Body of pancreas (tissue), 4 donors: ENCODE results near the gene CDKN2D. TPM values are rescaled to one million over a fixed set of nuclear protein-coding genes. Genes with fewer than 3 reads are reported as not detected.
A peak's percentile ranks its signal among the peaks of the same experiment; 100 is the strongest.

Source experiments
- ATAC-seq: fragments of 150-250 bp; one replicate; pipeline ENCODE4 v1.9.1; 2016
- DNase-seq, 4 donors: peaks; one replicate each; pipeline ENCODE4 v3.0.0-alpha.2; 2019
- H3K27ac ChIP-seq, 4 donors: fragments of 200-600 bp; sonication (generic); 1 replicate in 3 of 4; 2 replicates in 1 of 4; pipeline versions ENCODE4 v1.5.1 to v1.6.1; 2016 to 2019; ENCODE audit warnings: mild to moderate bottlenecking in 1 of 4, mixed read lengths in 1 of 4, moderate library complexity in 1 of 4
- H3K27me3 ChIP-seq, 2 donors: fragments of 200-600 bp; sonication (generic); one replicate each; pipeline ENCODE4 v1.6.0; 2016; ENCODE audit warnings: mild to moderate bottlenecking in 1 of 2
- H3K36me3 ChIP-seq, 2 donors: fragments of 200-600 bp; sonication (generic); replicated peaks in 1 of 2; 2 replicates each; pipeline ENCODE4 v1.5.1; 2016; ENCODE audit warnings: low read depth in 2 of 2; ENCODE audit not compliant: insufficient read depth in 1 of 2
- H3K4me1 ChIP-seq: fragments of 200-600 bp; sonication (generic); one replicate; pipeline ENCODE4 v1.6.0; 2016
- H3K4me3 ChIP-seq, 2 donors: fragments of 200-600 bp; sonication (generic); 1 replicate in 1 of 2; 2 replicates in 1 of 2; pipeline ENCODE4 v1.5.1; 2016 to 2019
- H3K9me3 ChIP-seq, 3 donors: fragments of 200-600 bp; sonication (generic); 1 replicate in 2 of 3; 2 replicates in 1 of 3; pipeline ENCODE4 v1.5.1; 2016
- CTCF ChIP-seq, 7 experiments: fragments of 450-650 bp in 4 of 7; fragments of 200-600 bp in 3 of 7; sonication (generic) in 3 of 7; IDR thresholded peaks; one replicate each; pipeline ENCODE4 v1.5.1; 2016 to 2019; ENCODE audit warnings: antibody characterized with exemption in 7 of 7
- POLR2A ChIP-seq, 3 donors: fragments of 450-650 bp; IDR thresholded peaks; one replicate each; pipeline ENCODE4 v1.6.1; 2016; ENCODE audit warnings: antibody characterized with exemption in 3 of 3, mild to moderate bottlenecking in 2 of 3
- WGBS, 2 donors: methylation state at CpG; one replicate each; pipeline ENCODE4 v1.1.5; 2017; 5-methylcytosine and 5-hydroxymethylcytosine counted together
- intact Hi-C: fragments of 100-400 bp; cut with DNase I; formaldehyde crosslinking; loops from one replicate; pipeline ENCODE4 v1.15.1; 2023
- total RNA-seq, 2 donors: library from RNA; depleted of rRNA; stranded (reverse); fragments of >200 nt; gene quantifications; one replicate each; pipeline ENCODE4 v1.1.0, GENCODE V29; 2016

Gene CDKN2D
- total RNA-seq, 2 donors from 2014 or later: 2.6 to 4.9 TPM

- 81 to 83% methylated on average over 8 to 9 of the region's 9 CpGs for WGBS, 2 donors
- ATAC-seq: no peak
These were observed 14.4 kb upstream of the CDKN2D start for GRCh38 chr19:10583036-10583776.

DNA sequence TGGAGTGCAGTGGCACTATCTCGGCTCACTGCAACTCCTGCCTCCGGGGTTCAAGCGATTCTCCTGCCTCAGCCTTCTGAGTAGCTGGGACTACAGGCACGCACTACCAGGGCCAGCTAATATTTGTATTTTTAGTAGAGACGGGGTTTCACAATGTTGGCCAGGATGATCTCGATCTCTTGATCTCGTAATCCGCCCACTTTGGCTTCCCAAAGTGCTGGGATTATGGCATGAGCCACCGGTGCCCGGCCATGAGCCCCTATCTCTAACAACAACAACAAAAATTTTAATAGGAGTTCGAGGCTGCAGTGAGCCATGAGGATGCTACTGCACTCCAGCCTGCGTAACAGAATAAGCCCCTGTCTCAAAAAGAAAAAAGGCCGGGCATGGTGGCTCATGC is 13.3 kb upstream of the CDKN2D start:
- no peak overlapping the region for H3K4me3 ChIP-seq
- H3K36me3 ChIP-seq: peaks cover 0 to 5% of the 10 kb centered on the region in 2 donors
- 90 to 95% methylated on average over 12 to 13 of the region's 13 CpGs for WGBS, 2 donors
- intact Hi-C loops: loop anchor here (2.0 kb wide), 1 partner anchor 61 kb away; no protein-coding TSS in a partner anchor
- no peaks in the 10 kb centered on the region for H3K9me3 ChIP-seq
- no peaks in the 10 kb centered on the region for H3K27me3 ChIP-seq
- H3K4me1 ChIP-seq: peaks cover 14% of the 10 kb centered on the region
- ATAC-seq (no peak), DNase-seq (no peak)
- H3K27ac ChIP-seq: no peak overlapping the region
- no peak for TF ChIP-seq CTCF (IDR thresholded peaks at IDR 0.05)
- no peak for TF ChIP-seq POLR2A (IDR thresholded peaks at IDR 0.05)

More at GRCh38 chr19:10583036-10583776, 14.4 kb upstream of the CDKN2D start:
- Histone ChIP-seq H3K4me3 (no peak overlapping the region), H3K4me1 (peaks cover 14% of the 10 kb centered on the region), H3K27me3 (no peaks in the 10 kb centered on the region), H3K27ac (no peak overlapping the region), H3K9me3 (no peaks in the 10 kb centered on the region), H3K36me3 (peaks cover 0 to 5% of the 10 kb centered on the region in 2 donors)
- intact Hi-C loops: loop anchor here (2.0 kb wide), 1 partner anchor 60 kb away; no protein-coding TSS in a partner anchor
- TF ChIP-seq CTCF (IDR thresholded peaks at IDR 0.05): no peak
- TF ChIP-seq POLR2A (IDR thresholded peaks at IDR 0.05): no peak
- no peak for DNase-seq

- Histone ChIP-seq H3K36me3 (peaks cover 0 to 5% of the 10 kb centered on the region in 2 donors), H3K4me1 (peaks cover 7% of the 10 kb centered on the region), H3K27me3 (no peaks in the 10 kb centered on the region), H3K27ac (no peak overlapping the region), H3K4me3 (no peak overlapping the region), H3K9me3 (no peaks in the 10 kb centered on the region)
- intact Hi-C loops: no loop called here
- peak; percentile 88 to 93 (median 91) for DNase-seq
- TF ChIP-seq POLR2A (IDR thresholded peaks at IDR 0.05) (no peak), CTCF (IDR thresholded peaks at IDR 0.05) (peak; percentile 87 to 100 (median 99))
- 12 to 30% methylated on average over 13 to 31 of the region's 31 CpGs for WGBS, 2 donors
- peak; percentile 96 for ATAC-seq
These were observed 12.3 kb upstream of the CDKN2D start for GRCh38 chr19:10580979-10581631.

GRCh38 chr19:10577951-10578350 is 9.2 kb upstream of the CDKN2D start:
- no peak for ATAC-seq
- Histone ChIP-seq H3K27me3 (no peaks in the 10 kb centered on the region), H3K36me3 (peaks cover 0 to 7% of the 10 kb centered on the region in 2 donors), H3K27ac (no peak overlapping the region), H3K9me3 (no peaks in the 10 kb centered on the region), H3K4me1 (no peaks in the 10 kb centered on the region), H3K4me3 (no peak overlapping the region)
- no peak for DNase-seq
- TF ChIP-seq POLR2A (IDR thresholded peaks at IDR 0.05) (no peak), CTCF (IDR thresholded peaks at IDR 0.05) (no peak)
- intact Hi-C loops: no loop called here
- 89 to 97% methylated on average over 5 to 6 of the region's 6 CpGs for WGBS, 2 donors
